Purkinje cell (primary cell): ENCODE data around the gene ZSWIM5. TPM values are rescaled to one million over a fixed set of nuclear protein-coding genes. Genes with fewer than 3 reads are reported as not detected.

Experiments used
- polyA plus RNA-seq: library from polyadenylated mRNA; unstranded; fragments of >200 nt; fragmentation: Nextera tagmentation; gene quantifications from 2 replicates; pipeline ENCODE4 v1.2.1, GENCODE V29; 2014

Gene ZSWIM5
- 1.1 and 2.1 TPM in 2 replicates for polyA plus RNA-seq

DNA sequence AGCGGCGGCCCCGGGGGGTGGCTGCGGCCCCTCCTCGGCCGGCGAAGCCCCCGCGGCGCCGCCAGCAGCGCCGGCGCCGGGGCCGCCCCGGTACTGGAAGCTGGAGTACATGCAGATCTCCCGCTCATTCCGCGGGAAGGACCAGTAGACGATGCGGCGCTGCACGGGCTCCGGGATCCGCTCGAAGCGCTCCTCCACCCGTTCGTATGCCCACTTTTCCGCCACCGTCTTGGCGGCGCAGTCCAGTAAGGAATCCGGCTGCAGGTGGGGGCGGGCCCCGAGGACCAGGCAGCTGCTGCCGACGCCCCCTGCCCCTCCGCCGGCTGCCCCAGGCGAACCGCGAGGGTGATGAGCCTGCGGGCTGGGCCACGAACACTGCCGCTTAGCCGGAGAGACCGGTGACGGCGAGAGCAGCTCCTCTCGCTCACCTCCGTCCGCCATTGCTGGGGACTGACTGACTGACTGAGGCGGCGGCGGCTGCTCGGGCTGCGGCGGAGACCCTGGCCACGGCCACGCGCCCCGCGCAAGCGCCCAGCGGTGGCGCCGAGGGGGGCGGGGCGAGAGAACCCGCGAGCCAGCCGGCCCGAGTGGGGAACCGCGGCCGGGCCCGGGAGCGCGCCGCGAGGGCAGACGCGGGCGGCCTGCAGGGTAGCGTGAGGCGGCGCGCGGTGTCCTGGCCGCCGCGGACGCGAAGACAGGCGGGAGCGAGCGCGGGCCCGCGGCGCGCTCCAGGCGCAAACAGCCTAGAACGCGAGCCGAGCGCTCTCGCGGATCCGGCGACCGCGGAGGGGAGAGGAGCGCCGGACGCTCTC lies at the start of gene ZSWIM5:
Gene ZSWIM5, minus strand, starts transcription at position 696 of the 812 bp plus-strand sequence. Its CDS starts 255 bp downstream, at position 441.

DNA sequence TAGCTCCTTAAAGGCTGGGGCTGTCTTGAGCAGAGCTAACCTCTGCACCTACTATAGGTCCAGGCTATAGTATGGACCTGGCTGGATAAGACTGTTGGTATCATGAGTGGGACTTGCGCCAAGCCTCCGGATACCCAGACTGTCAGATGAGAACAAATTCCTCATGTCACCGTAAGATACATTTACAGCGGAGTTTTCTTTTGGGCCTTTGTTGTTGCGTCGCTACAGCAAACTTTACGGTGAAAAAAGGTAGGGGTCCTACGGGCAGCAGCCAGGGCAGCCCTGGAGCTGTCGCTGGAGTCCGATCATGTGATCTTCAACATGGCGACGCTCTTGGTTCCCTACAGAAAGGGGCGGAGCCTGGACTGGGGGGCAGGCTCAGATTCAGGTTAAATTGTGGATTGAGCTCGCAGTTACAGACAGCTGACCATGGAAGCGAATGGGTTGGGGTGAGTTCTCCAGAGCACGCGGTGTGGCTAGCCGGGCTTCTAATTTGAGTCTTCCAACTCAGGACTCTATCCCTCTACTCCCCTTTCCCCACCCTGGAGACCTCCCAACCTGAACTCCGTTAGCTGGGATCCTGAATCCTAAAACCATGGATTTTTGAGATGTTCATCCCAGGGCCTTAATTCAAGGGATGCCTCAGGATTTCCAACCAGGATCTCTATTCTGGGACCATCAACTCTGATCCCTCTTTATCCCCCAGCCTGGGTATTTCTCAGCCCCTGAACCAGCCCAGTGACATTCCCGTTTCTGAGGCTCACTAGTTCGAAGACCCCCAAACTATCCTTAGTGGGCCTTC lies 194.4 kb downstream of the ZSWIM5 start, which contains the start of gene UROD:
Gene UROD, plus strand, starts transcription at position 418 of the 802 bp plus-strand sequence. Its CDS starts 12 bp downstream, at position 430.

DNA sequence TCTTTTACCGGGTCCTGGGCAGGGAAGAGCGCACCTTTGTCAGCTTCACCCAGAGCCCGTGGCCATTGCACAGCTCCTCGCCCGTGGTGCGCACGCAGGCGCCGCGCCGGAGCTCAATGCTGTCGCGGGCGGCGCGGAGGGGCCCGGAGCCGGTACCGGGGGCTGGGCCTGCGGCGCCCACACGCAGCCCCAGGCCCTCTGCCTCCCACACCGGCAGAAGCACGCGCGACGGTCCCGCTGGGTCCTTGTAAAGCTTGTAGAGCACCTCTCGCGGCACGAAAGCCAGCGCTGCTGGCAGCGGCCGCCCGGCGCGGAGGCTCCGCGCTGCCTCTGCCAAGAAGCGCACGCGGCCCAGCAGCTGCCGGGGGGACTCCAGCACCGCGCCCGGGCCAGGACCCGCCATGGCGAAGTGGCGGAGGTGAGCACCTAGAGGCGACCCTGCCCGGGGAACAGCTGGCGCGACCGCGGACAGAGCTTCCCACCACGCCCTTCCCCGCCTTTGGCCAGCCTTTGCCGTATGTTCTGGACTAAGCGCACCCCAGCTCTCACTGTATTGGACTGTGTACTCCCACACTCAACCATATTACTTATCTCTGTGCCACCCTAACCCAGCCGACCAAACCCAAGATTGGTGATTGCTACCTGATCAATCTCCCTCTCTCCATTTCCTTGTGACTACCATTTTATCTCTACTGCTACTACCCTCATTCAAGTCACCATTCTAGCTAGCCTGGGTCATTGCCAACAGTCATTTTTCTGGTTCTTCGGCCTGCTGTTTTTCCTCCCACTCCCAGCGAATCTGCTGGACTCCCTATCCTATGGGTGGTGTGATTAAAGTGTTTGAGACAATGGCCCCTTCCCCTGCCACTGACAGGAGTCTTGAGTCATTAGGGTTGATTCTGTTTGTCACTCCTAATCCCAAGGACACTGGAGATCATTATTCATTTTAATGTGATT lies 195.3 kb downstream of the ZSWIM5 start, which contains the start of gene HECTD3:
Gene HECTD3, minus strand, starts transcription at position 470 of the 957 bp plus-strand sequence. Its CDS starts 67 bp downstream, at position 403.

Other genes with a start within 250 kb of the ZSWIM5 start
- gene EIF2B3, start 220.0 kb downstream of the ZSWIM5 start, polyA plus RNA-seq: 98.8 and 102 TPM in 2 replicates
- gene HECTD3, start 195.3 kb downstream of the ZSWIM5 start, polyA plus RNA-seq: 9.3 and 10.9 TPM in 2 replicates
- 58.9 and 65.3 TPM in 2 replicates for gene UROD, start 194.4 kb downstream of the ZSWIM5 start, polyA plus RNA-seq
- gene HPDL, start 120.3 kb upstream of the ZSWIM5 start, polyA plus RNA-seq: not detected in 2 replicates
- gene TOE1, start 133.6 kb upstream of the ZSWIM5 start, polyA plus RNA-seq: 2.1 and 3.7 TPM in 2 replicates
- 3.0 and 7.8 TPM in 2 replicates for gene MUTYH, start 133.8 kb upstream of the ZSWIM5 start, polyA plus RNA-seq